Stimulated activated CD8-positive, alpha-beta memory T cell treated with anti-CD3 and anti-CD28 coated beads, Interleukin-12 subunit alpha, Interleukin-12 subunit beta, amount 100 ng/mL, for 1 hour (primary cell): ENCODE data around the gene POLR3H.
"Not testable (repeated sequence)": the region's sequence is repeated elsewhere in the genome, so short reads cannot be mapped to it uniquely, and the experiment has no call there.

Experiments
- DNase-seq: peaks from one replicate; pipeline ENCODE4 v3.0.0-alpha.2; 2020; ENCODE audit warnings: low read depth

POLR3H gene, protein sequence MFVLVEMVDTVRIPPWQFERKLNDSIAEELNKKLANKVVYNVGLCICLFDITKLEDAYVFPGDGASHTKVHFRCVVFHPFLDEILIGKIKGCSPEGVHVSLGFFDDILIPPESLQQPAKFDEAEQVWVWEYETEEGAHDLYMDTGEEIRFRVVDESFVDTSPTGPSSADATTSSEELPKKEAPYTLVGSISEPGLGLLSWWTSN

DNA sequence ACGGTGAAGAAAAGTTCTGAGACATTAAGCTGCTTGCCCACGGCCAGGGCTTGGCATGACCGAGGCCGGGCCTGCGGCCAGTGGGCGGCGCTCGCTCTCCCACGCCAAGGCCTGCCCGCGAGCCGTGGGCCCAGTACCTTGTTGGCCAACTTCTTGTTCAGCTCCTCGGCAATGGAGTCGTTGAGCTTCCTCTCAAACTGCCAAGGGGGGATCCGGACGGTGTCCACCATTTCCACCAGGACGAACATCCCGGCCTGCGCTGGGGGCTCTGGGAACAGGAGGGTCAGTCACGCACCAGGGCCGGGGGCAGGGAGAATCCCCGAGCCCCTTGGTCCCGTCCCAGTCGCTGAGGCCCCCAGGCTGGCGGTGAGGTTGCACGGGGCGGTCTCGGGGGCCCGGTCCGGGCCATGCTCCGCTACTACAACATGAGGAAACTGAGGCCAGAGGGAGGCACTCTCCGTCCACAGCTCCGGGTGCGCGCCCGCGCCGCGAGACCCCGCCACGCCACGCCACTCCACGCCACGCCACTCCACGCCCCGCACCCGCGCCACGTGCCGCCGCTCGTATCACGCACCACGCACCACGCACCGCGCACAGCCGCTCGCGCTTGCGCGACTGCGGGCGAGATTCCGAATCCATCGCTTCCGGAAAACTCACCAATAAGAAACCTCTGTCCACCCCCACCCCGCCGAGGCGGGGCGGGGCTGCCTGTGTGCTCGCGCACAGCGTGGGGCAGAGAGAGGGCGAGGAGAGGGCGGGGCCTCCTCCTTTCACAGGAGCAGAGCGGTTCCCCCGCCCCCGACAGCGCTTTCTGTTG lies at the start of gene POLR3H:
TSS of gene POLR3H (minus strand) at position 617 of the 817 bp plus-strand sequence. CDS start at position 248, 369 bp downstream.
- DNase-seq, result peak; percentile 93

DNA sequence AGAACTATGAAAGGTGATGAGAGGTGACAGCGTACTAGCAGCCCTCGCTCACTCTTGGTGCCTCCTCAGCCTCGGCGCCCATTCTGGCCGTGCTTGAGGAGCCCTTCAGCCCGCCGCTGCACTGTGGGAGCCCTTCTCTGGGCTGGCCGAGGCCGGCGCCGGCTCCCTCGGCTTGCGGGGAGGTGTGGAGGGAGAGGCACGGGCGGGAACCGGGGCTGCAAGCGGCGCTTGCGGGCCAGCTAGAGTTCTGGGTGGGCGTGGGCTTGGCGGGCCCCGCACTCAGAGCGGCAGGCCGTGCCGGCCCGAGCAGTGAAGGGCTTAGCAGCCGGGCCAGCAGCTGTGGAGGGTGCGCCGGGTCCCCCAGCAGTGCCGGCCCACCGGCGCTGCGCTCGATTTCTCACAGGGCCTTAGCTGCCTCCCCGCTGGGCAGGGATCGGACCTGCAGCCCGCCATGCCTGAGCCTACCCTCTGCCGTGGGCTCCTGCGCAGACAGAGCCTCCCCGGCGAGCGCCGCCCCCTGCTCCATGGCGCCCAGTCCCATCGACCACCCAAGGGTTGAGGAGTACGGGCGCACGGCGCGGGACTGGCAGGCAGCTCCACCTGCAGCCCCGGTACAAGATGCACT lies 49.2 kb upstream of the POLR3H start:
- DNase-seq, result not testable (repeated sequence)

DNA sequence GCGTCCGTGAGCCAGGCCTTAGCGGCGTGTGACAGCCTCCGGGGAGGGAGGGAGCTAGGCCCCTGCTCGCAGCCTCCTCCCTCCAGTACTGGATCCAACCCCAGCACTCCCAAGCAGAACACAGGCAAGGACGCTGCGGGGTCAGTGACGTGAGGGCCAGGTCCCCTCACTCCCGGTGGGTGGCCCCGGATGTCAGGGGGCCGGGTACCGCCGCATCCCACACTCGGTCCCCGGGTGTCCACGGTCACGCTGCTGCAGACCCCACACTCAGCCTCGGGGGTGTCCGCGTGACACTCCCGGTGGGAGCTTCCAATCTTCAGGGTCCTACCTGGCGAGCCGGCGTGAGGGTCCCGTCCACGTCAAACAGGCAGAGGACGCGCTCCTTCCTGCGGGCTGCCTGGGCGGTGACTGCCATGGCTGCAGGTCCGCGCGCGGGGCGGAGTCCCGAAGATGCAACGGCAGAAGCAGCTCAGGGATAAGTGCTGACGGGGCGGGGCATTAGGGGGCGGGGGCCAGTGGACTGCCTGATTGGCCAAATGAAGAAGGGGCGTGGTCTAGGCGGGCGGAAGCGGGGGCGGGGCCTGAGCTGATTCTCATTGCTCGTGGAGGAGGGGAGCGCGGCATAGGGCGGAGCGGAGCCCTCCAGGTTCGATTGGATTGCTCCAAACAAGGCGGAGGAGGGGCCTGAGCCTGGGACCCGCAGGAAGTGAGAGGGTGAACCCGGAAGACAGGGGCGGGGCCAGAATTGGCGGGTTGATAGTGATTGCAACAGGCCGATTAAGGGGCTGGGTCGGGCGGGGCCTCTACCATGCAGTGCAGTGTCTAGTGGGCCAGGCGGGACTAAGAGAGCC lies 45.3 kb upstream of the POLR3H start, which contains the start of gene PMM1:
TSS of gene PMM1 (minus strand) at position 450 of the 851 bp plus-strand sequence. CDS start at position 415, 35 bp downstream.
- DNase-seq, result peak; percentile 100

DNA sequence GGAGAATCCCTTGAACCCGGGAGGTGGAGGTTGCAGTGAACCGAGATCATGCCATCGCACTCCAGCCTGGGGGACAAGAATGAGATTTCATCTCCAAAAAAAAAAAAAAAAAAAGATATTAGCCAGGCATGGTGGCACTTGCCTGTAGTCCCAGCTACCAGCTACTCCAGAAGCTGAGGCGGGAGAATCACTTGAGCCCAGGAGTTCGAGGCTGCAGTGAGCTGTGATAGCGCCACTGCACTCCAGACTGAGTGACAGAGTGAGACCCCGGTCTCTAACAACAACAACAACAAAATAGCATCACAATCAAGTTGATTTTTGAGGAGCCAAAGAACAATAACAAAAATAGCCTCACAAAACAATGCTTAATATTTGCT lies 43.1 kb upstream of the POLR3H start:
- DNase-seq, result no peak

DNA sequence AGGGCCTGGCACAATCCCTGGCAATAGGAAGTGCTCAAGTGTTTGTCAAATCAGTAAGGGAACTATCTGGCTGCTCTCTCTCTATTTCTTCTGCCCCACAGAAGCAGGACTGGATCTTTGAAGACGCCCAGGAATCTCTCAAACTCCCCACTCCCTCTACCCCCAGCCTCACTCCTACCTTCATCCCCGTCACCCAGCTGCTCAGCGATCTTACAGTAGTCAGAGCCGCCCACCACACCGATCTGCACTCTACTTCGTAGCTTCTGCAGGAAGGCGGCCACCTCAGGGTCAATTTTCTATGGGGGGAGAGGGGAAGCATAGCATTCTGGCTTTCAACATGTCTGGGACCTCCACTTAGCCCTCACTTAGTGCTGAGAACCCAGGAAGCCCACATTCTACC lies 41.6 kb upstream of the POLR3H start:
- no peak for DNase-seq

DNA sequence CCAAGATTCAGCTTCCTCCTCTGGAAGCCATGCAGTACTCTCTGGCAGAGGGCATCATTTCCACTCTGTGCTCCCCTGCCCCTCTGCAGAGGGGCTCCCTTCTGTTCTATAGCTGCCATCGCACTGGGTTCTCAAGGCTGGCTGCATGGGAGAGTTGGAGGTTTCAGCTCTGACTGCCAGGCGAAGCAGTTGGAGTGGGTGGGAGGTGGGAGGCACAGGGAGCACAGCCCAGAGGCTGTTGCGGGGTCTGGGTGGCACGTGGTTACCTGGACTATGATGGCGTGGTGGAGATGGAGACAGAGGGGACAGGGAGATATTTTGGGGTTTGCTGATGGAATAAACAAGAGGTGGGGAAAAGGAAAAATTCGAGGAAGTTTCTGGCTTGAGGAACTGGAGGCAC lies 40.6 kb upstream of the POLR3H start:
- no peak for DNase-seq

DNA sequence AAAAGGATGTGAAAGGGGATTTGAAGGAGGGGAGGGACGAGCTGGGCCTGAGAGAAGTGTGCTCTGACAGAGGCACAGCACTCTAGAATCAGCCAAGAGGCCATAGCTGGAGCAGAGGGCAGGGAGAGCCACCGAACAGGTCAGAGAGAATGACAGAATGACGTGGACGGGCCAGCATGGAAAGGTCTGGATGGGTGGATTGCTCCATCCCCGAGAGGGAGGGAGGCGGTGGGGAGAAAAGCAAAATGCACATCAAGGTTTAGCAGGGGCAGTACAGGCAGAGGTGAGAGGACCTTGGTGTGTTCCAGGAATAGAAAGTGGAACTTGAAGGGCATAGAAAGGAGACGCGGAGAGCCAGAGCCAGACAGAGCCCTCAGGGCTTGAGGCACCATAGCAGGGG lies 38.4 kb upstream of the POLR3H start:
- DNase-seq, result no peak

DNA sequence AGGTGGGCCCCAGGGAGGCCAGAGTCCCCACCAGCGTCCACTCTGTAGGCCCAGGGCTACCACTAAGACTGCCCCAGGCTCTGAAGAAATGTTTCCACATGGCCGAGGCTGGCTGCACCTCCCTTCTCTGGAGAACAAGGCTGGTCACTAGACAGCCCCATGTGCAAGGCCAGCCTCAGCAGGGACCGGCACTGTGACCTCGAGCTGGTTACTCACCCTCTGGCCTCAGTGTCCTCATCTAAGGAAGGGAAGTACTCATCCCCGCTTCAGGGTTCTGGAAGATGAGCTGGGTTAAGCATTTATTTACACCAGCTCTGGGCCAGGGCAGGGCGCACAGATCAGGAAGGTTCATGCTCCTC lies 35.7 kb upstream of the POLR3H start:
- DNase-seq, result no peak

DNA sequence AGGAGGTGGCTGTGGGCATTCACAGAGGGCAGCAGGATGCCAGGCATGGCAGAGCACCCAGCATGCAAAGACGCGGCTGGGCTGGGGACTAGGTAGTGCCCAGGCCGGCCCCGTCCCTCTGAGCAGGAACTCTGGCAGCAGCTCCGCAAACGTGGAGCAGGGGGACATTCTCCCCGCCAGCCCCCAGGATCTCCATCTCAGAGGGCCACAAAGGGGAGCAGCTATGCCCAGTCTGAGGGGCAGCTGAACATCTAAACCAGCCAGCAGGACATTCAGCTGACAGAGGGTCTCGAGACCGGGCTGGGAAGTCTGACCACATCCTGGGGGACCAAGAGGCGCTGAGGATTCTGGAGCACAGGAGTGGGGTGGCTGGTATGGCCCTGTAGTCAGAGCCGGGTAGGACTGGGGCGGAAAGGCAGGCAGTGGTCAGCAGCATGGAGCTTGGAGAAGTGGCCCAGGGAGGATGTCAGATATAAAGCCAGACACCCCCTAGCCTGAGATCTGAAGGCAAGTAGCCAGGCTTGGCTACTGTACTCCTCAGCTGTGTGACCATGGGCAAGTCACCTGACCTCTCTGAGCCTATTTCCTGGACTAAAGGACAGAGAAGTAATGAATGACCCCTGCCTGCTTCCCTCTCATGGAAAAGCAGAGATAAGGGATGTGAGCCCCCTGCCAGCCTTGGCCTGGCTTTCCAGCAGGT lies 35.2 kb upstream of the POLR3H start:
- no peak for DNase-seq

DNA sequence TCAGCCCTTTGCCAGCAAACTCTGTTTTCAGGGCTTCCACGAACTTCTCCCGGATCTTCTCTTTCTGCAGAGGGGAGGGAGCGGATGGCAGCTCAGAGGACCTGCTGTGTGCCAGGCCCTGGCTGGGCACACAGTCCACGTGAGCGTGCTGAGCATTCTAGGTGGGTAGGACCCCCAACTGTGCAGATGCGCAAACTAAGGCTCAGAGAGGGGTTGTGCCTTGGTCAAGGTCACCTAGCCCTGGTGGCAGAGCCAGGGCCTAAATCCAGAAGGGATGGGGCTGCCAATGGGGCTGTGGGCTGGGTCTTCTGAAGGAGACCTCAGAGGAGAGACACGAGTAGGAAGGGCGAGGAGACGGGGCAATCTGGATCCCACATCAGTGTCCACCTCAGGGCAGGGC lies 34.5 kb upstream of the POLR3H start:
- no peak for DNase-seq

DNA sequence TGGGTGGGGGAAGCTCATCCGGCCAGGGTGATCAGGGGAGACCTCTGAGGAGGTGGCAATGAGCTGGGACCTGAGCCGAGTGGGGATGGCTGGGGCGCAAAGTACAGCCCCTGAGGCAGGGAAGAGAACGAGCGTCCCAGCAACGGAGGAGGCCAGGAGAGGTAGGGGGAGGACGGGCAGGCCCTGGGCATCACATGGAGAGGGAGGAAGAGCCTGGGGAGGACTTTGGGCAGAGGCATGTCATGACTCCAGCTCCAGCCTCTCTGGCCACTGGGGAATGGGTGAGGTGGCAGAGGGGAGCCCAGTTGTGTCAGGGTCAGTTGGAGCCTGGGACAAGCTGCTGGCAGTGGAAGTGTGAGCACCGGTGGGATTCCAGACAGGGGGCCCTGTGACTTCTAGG lies 33.8 kb upstream of the POLR3H start:
- no peak for DNase-seq

DNA sequence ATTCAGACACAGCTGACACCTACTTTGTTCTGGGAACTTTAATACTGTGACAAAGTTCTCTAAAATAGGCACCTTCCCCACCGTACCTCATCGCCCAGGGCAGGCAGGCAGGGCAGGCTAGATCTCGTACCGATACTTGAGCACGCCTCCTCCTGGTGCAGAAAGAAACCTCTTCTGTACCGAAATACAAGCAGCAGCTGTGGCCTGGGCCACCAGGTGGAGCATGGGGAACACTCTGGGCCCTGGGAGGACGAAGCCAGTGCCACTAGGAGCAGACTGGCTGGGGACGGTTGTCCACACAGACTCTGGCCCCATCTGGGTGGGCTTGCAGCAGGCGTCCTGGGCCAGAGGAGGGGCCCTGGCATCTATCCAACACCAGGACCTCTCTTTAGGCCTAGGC lies 32.6 kb upstream of the POLR3H start:
- no peak for DNase-seq

DNA sequence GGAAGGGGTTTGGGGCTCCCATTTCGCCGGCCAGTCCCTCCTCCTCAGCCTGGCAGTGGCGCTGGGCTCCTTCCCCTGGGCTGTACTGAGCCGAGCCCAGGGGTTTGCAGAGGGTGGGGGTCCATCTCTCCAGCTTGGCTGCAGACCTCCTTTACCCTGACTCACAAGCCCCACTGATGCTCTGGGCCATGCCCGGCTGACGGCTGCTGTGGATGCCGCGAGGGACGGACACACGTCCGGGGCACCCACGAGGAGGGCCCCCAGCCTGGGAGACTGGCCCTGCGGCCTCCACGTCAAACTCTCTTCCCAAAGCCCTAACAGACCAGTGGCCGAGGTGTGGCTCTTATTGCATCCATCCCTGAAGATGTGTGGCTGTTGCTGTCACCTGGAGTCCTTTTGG lies 31.3 kb upstream of the POLR3H start:
- no peak for DNase-seq

DNA sequence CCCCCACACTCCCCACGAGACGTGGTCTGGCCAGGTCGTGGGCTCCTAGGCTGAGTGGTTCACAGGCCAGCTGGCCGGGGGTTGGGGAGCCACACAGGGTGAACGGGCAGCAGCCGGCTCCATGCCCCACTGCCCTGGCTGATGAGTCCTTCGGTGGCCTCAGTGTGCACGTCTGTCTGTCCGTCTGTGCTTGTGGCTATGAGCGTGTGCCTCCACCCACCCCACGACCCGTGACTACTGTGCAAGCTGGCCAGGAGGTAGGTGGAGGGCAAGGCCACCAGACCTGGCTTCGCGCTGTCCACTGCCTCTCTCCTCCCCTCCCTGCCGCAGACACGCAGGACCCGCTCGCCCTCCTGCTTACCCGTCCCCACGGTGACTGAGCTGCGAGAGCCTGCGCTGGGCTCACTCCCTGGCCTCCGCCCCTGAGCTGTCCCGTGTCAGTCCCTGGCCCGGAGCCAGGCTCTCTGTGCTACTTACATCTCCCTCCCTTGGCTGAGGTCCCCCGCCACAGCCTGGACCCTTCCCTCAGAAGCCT lies 30.6 kb upstream of the POLR3H start:
- no peak for DNase-seq

DNA sequence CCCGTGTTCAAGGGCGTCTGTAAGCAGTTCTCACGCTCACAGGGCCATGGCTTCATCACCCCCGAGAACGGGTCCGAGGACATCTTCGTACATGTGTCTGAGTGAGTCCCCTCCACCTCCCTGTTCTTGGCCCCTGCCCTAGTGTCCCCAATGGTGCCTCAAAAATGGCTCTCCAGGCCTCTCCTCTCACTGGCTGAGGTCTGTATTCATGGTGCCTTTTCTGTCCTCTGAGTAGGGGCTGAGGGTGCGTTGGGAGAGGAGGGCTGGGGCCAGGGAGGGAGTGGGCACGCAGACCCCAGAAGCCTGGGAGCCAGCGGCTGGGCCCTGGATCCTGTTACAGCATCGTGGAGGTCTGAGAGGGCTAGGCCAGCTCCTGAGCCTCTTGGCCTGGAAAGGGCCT lies 29.4 kb upstream of the POLR3H start:
- DNase-seq, result no peak

DNA sequence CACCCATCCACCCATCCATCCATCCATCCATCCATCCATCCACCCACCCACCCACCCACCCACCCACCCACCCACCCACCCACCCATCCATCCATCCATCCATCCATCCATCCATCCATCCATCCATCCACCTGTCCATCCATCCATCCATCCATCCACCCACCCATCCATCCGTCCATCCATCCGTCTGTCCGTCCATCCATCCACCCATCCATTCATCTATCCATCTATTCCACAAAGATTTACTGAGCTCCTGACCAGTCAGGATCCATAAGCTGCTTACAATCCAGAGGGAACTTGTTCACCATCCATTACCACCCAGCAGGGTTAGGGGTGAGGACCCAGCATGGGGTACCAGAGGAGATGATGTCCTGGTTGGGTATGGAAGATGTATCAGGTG lies 28.0 kb upstream of the POLR3H start:
- not testable (repeated sequence) for DNase-seq

DNA sequence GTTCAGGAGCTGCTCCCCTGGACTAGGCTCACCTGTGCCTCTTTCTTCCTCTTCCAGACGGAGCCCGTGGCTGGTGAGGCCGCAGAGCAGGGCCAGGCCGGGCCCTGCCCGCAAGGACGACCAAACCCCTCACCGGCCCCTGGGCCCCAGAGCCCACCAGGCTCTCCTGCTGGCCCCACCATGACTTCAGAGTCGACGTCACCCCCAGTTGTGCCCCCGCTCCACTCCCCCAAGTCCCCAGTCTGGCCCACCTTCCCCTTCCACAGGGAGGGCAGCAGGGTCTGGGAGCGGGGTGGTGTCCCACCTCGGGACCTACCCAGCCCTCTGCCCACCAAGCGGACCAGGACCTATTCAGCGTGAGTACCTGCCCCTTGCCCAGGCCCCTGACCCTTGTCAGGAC lies 27.5 kb upstream of the POLR3H start:
- DNase-seq, result no peak

DNA sequence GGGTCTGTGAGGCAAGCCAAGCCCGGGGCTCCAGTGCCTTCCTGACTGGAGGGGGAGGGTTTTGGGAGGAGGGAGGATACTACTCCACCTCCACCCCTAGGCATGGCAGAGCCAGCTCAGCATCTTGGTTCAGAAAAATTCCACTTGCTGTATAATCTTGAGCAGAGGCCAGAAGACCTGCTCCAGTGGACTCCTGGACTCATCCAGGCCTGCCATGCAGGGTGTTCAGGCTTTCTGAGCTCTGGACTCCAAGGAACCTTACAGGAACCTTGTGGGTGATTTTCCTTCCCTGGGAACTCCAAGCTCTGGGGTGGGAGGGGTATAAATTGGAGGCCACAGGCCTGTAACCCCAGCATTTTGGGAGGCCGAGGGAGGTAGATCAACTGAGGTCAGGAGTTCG lies 26.0 kb upstream of the POLR3H start:
- DNase-seq, result no peak

DNA sequence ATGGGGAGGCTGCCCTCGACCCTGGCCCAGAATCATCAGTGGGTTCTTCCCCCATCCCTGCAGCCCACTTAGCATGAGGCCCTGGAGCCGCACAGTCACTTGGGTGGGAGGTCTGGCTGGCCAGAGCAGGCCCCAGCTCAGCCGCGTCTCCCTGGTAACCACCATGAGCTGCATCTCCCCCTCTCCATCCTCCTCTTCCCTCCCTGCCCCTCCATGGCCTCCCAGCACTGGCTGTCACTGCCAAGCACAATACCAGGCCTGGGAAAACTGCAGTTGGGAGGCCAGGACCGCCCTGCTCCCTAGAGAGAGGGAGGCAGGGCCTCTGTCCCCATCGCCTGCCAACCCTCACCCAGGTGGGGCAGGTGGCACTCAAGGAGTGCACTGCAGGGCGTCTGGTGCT lies 24.5 kb upstream of the POLR3H start:
- no peak for DNase-seq

DNA sequence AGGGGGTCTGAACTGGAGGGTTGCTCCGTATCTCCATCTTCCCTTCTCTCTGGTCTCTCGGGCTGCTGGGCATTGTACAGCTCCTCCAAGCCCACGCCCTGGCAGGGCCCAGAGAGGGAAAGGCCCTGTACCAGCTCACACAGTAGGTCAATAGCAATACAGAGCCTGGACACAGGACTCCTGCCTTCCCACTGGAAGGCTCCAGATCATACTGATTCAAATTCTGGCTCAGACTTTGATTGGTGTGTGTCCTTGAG lies 23.2 kb upstream of the POLR3H start:
- no peak for DNase-seq

DNA sequence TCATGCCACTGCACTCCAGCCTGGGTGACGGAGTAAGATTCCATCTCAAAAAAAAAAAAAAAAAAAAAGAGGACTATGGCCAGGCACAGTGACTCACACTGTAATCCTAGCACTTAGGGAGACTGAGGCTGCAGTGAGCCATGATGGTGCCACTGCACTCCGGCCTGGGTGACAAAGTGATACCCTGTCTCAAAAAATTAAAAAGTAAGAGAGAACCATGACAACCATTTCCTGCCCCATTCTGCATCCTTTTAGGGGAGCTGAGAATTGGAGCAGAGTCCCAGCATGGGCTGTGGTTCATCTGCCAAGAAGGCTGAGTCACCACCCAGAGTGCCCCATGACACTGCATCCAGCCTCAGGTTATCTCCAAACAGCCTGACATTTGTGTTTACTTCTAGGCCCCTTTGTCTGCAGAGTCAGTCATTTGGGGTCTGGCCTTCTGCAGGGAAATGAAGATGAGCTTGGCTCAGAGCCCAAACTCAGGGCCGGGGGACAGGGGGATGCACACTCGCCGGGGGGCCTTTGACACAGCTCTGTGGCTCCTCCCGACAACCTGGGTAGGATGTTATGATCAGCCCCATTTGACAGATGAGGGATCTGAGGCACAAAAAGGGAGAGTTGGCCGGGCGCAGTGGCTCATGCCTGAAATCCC lies 21.3 kb upstream of the POLR3H start:
- no peak for DNase-seq
